ENCODE data around the gene HS3ST3A1.

DNA sequence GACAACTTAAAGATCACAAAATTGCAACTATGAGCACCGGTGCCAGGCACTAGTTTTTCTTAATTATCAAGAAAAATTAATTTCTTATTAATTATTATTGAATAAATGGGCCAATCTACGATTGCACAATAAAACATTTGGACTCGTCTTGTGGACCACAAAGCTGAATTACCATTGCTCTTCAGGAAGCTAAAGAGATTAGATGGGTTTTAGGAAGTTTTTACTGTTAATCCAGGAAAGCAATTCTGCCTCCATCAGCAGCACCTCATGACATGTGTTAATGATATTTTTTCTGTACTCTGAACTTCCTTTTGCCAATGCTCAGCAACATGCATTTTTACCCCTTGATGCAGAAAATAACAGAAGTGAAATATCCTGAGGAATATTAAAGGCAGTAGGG is 37.9 kb downstream of the HS3ST3A1 start:
- TF ChIP-seq, protein P1, sequence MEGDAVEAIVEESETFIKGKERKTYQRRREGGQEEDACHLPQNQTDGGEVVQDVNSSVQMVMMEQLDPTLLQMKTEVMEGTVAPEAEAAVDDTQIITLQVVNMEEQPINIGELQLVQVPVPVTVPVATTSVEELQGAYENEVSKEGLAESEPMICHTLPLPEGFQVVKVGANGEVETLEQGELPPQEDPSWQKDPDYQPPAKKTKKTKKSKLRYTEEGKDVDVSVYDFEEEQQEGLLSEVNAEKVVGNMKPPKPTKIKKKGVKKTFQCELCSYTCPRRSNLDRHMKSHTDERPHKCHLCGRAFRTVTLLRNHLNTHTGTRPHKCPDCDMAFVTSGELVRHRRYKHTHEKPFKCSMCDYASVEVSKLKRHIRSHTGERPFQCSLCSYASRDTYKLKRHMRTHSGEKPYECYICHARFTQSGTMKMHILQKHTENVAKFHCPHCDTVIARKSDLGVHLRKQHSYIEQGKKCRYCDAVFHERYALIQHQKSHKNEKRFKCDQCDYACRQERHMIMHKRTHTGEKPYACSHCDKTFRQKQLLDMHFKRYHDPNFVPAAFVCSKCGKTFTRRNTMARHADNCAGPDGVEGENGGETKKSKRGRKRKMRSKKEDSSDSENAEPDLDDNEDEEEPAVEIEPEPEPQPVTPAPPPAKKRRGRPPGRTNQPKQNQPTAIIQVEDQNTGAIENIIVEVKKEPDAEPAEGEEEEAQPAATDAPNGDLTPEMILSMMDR (IDR thresholded peaks at IDR 0.05), result no peak
- TF ChIP-seq POLR2A (IDR thresholded peaks at IDR 0.05), result no peak
- no peak for TF ChIP-seq POLR2AphosphoS5 (IDR thresholded peaks at IDR 0.05)
- no peak for TF ChIP-seq EP300 (IDR thresholded peaks at IDR 0.05)
